ENCODE results near the gene OAT. TPM values are rescaled to one million over a fixed set of nuclear protein-coding genes. Genes with fewer than 3 reads are reported as not detected.

The OAT gene
- total RNA-seq, 2 donors from 2014 or later, result 22.8 to 40.9 TPM

DNA sequence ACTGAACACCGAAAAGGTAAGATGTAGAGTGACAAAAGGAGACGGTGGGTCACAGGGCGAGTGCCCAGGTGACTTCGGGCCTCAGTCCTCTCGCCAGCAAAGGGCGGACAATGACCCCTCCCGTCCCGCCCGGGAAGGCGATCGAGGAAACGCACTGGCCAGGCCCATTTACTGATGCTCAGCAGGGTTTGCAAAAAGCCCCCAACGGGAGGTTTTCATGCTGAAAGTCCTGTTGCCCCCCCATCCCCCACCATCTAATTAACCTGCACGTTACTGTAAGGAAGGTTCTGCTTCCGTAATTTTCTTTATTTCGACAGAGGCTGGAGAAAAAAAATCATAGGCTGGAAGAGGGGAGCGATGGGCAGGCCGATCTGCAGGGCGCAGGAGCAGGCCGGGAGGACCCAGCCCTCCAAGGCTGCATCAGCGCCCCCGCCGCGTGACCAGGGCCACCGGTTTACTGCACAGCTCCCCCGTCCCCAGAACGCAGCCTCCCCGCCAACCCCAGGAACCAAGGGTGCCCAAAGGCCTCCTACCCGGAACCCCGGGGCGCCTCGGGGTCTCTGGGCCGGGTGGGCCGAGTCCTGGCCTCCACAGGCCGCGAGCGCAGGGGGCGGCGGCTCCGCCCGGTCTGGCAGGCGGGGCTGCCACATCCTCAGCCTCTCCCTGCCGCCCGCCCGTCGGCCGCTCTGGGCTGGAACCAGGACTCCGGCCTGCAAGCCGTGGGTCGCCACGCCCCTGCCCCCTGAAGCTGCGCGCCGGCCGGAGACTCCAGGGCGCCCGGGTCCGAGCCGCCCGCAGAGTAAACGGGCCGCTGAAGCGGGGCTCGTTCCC, 613 bp downstream of the OAT start:
- 9 to 17% methylated on average over 25 to 58 of the region's 64 CpGs for WGBS, 2 donors
- Histone ChIP-seq H3K4me1 (peaks cover 23% of the 10 kb centered on the region), H3K4me3 (peak overlapping the region; percentile 52 to 77), H3K27ac (peak overlapping the region; percentile 64 to 81 (median 80)), H3K36me3 (replicated peaks in 1 of 2; ENCODE audit: insufficient read depth in 1 of 2, low read depth in 2 of 2) (no peaks in the 10 kb centered on the region), H3K27me3 (no peaks in the 10 kb centered on the region), H3K9me3 (no peaks in the 10 kb centered on the region)
- peak; percentile 47 for ATAC-seq
- intact Hi-C loops (cut with DNase I), result no loop called here
- TF ChIP-seq, protein P1, sequence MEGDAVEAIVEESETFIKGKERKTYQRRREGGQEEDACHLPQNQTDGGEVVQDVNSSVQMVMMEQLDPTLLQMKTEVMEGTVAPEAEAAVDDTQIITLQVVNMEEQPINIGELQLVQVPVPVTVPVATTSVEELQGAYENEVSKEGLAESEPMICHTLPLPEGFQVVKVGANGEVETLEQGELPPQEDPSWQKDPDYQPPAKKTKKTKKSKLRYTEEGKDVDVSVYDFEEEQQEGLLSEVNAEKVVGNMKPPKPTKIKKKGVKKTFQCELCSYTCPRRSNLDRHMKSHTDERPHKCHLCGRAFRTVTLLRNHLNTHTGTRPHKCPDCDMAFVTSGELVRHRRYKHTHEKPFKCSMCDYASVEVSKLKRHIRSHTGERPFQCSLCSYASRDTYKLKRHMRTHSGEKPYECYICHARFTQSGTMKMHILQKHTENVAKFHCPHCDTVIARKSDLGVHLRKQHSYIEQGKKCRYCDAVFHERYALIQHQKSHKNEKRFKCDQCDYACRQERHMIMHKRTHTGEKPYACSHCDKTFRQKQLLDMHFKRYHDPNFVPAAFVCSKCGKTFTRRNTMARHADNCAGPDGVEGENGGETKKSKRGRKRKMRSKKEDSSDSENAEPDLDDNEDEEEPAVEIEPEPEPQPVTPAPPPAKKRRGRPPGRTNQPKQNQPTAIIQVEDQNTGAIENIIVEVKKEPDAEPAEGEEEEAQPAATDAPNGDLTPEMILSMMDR (IDR thresholded peaks at IDR 0.05), result no peak
- TF ChIP-seq POLR2A (IDR thresholded peaks at IDR 0.05), result no peak
- DNase-seq, result peak; percentile 44 to 58 (median 52)

DNA sequence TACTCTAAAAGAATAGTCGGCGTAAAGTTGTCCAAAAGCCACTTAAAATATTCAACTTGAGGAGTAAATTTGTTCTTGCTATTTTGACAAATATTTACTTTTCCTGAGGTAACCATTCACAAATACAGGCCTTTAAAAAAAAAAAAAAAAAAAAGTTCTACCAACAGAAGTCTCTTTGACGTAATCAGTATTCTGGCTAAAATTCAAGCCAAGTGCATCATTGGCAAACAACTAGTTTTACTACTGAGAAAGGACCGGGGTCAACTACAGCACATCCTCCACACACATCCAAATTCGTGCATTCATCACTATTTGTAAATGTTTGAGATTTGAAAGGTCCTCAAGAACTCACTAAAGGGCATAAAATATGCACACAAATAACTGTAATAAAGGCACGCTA, 2.0 kb downstream of the OAT start:
- 22 to 26% methylated on average over 6 of the region's 6 CpGs for WGBS, 2 donors
- no peaks in the 10 kb centered on the region for H3K9me3 ChIP-seq
- H3K27ac ChIP-seq, result peak overlapping the region in 2 of 4 donors; percentile 27 to 41
- ATAC-seq (no peak), DNase-seq (peak in 2 of 4 donors; percentile 18 to 63)
- H3K27me3 ChIP-seq, result no peaks in the 10 kb centered on the region
- no peak overlapping the region for H3K4me3 ChIP-seq
- H3K36me3 ChIP-seq (replicated peaks in 1 of 2; ENCODE audit: insufficient read depth in 1 of 2, low read depth in 2 of 2), result no peaks in the 10 kb centered on the region
- no peak for TF ChIP-seq POLR2A (IDR thresholded peaks at IDR 0.05)
- TF ChIP-seq, protein P1 (IDR thresholded peaks at IDR 0.05), result no peak
- peaks cover 23% of the 10 kb centered on the region for H3K4me1 ChIP-seq
- intact Hi-C loops (cut with DNase I), result no loop called here

DNA sequence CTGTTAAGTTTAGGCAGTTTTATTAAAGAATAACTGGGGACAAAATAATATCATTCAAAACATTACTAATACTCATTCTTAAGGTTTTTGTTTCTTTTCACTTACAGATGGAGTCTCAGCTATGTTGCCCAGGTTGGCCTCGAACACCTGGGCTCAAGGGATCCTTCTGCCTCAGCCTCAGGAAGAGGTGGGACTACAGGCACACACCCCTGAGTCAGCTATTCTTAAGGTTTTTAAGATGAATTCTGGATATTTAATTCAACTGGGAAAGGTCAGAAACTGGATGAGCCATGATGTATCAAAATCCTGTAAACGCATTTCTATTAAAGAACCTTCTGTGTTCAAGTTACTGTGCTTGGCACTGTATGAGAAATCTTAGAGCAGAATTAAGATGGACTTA, 3.5 kb downstream of the OAT start:
- peaks cover 23% of the 10 kb centered on the region for H3K4me1 ChIP-seq
- no peaks in the 10 kb centered on the region for H3K9me3 ChIP-seq
- intact Hi-C loops (cut with DNase I), result no loop called here
- DNase-seq, result no peak
- H3K27me3 ChIP-seq, result no peaks in the 10 kb centered on the region
- TF ChIP-seq, protein P1 (IDR thresholded peaks at IDR 0.05), result no peak
- TF ChIP-seq POLR2A (IDR thresholded peaks at IDR 0.05), result no peak
- 87 to 96% methylated on average over 2 of the region's 2 CpGs for WGBS, 2 donors
- H3K4me3 ChIP-seq, result no peak overlapping the region
- no peak overlapping the region for H3K27ac ChIP-seq
- no peaks in the 10 kb centered on the region for H3K36me3 ChIP-seq (replicated peaks in 1 of 2; ENCODE audit: insufficient read depth in 1 of 2, low read depth in 2 of 2)
- ATAC-seq, result no peak

DNA sequence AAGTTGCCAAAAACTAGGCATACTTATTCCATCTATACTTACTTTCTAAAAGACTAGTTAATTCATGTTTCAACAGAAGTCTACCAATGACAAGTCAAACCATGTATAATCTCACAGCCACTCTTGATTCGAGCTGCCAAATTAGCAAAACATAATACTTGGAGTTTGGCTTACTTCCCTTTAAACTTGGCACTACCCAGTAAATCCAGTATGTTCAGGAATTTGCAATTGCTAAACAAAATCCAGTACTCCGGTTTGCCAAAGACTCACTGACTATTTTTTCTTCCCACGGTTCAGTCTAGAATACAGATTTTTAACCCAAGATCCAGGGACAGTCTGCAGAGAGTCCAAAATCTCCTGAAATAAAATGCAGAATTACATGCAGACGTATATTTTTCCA, 4.6 kb downstream of the OAT start:
- intact Hi-C loops (cut with DNase I), result no loop called here
- no peak for TF ChIP-seq POLR2A (IDR thresholded peaks at IDR 0.05)
- TF ChIP-seq, protein P1 (IDR thresholded peaks at IDR 0.05), result no peak
- WGBS, 2 donors, result 24 to 33% methylated on average over 4 of the region's 4 CpGs
- H3K4me1 ChIP-seq, result peaks cover 23% of the 10 kb centered on the region
- H3K4me3 ChIP-seq, result no peak overlapping the region
- DNase-seq, result no peak
- H3K27me3 ChIP-seq, result no peaks in the 10 kb centered on the region
- no peak for ATAC-seq
- no peaks in the 10 kb centered on the region for H3K9me3 ChIP-seq
- peaks cover 0 to 2% of the 10 kb centered on the region in 2 donors for H3K36me3 ChIP-seq (replicated peaks in 1 of 2; ENCODE audit: insufficient read depth in 1 of 2, low read depth in 2 of 2)
- peak overlapping the region in 2 of 4 donors; percentile 29 to 43 for H3K27ac ChIP-seq

DNA sequence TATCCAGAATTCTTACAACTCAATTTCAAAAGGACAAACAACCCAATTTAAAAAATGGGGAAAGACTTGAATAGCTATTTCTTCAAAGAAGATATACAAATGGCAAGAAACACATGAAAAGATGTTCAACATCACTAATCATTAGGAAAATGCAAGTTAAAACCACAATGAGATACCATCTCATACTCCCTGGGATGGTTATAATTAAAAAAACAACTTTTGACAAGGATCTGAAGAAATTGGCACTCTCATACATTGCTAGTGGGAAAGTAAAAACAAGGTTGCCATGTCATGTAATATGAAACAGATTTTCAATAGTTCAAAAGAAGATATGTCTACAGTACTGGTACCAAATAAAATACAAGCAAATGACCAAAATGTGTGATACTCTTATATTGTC, 9.0 kb downstream of the OAT start:
- H3K9me3 ChIP-seq, result no peaks in the 10 kb centered on the region
- H3K27ac ChIP-seq, result no peak overlapping the region
- peaks cover 0 to 2% of the 10 kb centered on the region in 2 donors for H3K36me3 ChIP-seq (replicated peaks in 1 of 2; ENCODE audit: insufficient read depth in 1 of 2, low read depth in 2 of 2)
- H3K4me3 ChIP-seq, result no peak overlapping the region
- TF ChIP-seq POLR2A (IDR thresholded peaks at IDR 0.05), result no peak
- TF ChIP-seq, protein P1 (IDR thresholded peaks at IDR 0.05), result no peak
- no peak for DNase-seq
- H3K27me3 ChIP-seq, result no peaks in the 10 kb centered on the region
- H3K4me1 ChIP-seq, result no peaks in the 10 kb centered on the region
- intact Hi-C loops (cut with DNase I), result no loop called here
- no peak for ATAC-seq
